Chondrocyte (in vitro differentiated cells): ENCODE data around the gene MCM6. TPM values are rescaled to one million over a fixed set of nuclear protein-coding genes. Genes with fewer than 3 reads are reported as not detected.
"Not testable (repeated sequence)": the region's sequence is repeated elsewhere in the genome, so short reads cannot be mapped to it uniquely, and the experiment has no call there.

Experiments used
- DNase-seq: peaks from one replicate; pipeline ENCODE4 v3.0.0; 2021; ENCODE audit warnings: mixed read lengths, low spot score
- H3K27ac Mint-ChIP-seq: one replicate; pipeline ENCODE4 v1.8.0; 2021; ENCODE audit warnings: mild to moderate bottlenecking, moderate library complexity, mixed read lengths; ENCODE audit not compliant: unreplicated experiment
- H3K27me3 Mint-ChIP-seq: 2 replicates; pipeline ENCODE4 v1.8.0; 2021; ENCODE audit warnings: low read depth, mixed read lengths
- H3K36me3 Mint-ChIP-seq: 2 replicates; pipeline ENCODE4 v1.8.0; 2021; ENCODE audit warnings: low read depth, mixed read lengths
- H3K4me1 Mint-ChIP-seq: 2 replicates; pipeline ENCODE4 v1.8.0; 2021; ENCODE audit warnings: low read depth, mild to moderate bottlenecking, mixed read lengths
- H3K4me3 Mint-ChIP-seq: one replicate; pipeline ENCODE4 v1.8.0; 2021; ENCODE audit warnings: mild to moderate bottlenecking, moderate library complexity, mixed read lengths; ENCODE audit not compliant: unreplicated experiment
- H3K9me3 Mint-ChIP-seq: 2 replicates; pipeline ENCODE4 v1.8.0; 2021; ENCODE audit warnings: low read depth, mixed read lengths
- total RNA-seq: library from RNA; stranded (reverse); gene quantifications from 3 replicates; pipeline ENCODE4 v1.2.1, GENCODE V29; 2021
- TF ChIP-seq, protein P1 (sequence below): fragments of 200-600 bp; sonication (generic); IDR thresholded peaks from 2 replicates; pipeline ENCODE4 v1.5.0; 2021; ENCODE audit warnings: antibody characterized with exemption, mild to moderate bottlenecking, moderate library complexity

MCM6 gene
- total RNA-seq, 1 donor from 2014 or later, result 22.2 TPM

DNA sequence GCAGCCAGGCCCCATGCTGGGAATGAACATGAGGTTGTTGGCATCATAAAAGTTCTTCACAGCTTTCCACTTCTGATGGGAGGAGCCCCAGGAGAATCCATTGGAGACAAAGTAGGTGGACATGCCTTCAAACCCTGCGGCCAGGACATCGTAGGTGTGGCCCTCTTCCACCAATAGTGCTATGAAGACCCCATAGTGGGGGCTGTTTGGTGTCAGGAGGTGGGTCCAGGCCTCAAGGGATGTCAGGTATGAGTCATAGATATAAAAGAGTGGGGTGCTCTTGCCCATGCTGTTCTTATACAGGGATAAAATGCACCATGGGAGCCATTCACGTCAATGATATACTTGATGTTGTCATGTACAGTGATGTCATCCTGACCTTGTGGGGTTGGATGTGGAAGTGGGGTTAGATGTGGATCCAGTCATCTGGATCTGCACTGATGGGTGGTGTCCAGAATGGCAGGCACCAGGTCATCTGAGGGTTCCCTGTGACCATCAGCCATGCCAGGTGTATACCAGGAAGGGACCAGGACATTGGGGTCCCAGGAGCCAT, 22.1 kb upstream of the MCM6 start:
- no peak for DNase-seq
- Mint-ChIP-seq H3K4me1 (no peaks in the 10 kb centered on the region), H3K4me3 (no peak overlapping the region), H3K27me3 (no peaks in the 10 kb centered on the region), H3K36me3 (peaks cover 2% of the 10 kb centered on the region), H3K27ac (no peak overlapping the region), H3K9me3 (no peaks in the 10 kb centered on the region)
- TF ChIP-seq, protein P1, sequence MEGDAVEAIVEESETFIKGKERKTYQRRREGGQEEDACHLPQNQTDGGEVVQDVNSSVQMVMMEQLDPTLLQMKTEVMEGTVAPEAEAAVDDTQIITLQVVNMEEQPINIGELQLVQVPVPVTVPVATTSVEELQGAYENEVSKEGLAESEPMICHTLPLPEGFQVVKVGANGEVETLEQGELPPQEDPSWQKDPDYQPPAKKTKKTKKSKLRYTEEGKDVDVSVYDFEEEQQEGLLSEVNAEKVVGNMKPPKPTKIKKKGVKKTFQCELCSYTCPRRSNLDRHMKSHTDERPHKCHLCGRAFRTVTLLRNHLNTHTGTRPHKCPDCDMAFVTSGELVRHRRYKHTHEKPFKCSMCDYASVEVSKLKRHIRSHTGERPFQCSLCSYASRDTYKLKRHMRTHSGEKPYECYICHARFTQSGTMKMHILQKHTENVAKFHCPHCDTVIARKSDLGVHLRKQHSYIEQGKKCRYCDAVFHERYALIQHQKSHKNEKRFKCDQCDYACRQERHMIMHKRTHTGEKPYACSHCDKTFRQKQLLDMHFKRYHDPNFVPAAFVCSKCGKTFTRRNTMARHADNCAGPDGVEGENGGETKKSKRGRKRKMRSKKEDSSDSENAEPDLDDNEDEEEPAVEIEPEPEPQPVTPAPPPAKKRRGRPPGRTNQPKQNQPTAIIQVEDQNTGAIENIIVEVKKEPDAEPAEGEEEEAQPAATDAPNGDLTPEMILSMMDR, result no peak

DNA sequence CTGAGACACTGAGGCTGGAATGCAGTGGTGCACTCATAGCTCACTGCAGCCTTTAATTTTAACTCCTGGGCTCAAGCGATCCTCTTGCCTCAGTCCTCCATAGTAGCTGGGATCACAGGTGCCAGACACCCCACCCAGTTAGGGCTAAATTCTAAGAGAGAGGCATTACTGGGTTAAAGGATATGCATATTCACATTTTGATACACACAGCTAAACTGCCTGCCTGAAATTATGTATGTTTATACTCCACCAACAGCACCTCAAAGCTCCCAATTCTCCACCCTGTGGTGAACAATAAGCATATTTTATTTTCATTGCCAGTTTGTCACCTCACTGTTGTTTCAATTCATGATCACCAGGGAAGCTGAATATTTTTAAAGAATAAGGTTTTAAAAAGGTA, 18.7 kb upstream of the MCM6 start:
- TF ChIP-seq, protein P1, result no peak
- Mint-ChIP-seq H3K27ac (no peak overlapping the region), H3K4me3 (no peak overlapping the region)

DNA sequence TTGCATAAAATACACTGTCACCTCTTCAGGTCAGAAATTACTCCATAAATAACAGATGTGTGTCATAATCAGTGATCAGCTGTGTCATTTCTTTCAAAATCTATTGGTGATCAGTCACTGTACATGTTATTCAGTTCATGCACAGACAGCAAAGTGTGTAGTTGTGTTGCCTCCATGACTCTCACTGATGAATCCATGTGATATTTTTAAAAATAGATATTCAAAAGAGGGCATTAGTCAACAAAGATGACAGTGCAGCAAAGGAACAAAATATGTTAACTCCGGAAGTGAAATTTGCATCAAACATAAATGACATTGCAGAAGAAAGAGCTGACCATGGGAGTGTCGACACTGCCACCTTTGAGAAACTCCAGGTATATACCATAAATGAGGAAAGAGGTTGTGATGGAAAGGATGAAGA, 17.1 kb upstream of the MCM6 start:
- Mint-ChIP-seq H3K27me3 (no peaks in the 10 kb centered on the region), H3K9me3 (no peaks in the 10 kb centered on the region), H3K4me3 (no peak overlapping the region), H3K27ac (no peak overlapping the region), H3K36me3 (no peaks in the 10 kb centered on the region), H3K4me1 (no peaks in the 10 kb centered on the region)
- DNase-seq, result no peak
- TF ChIP-seq, protein P1, result no peak

More for the DNA sequence above, 18.7 kb upstream of the MCM6 start:
- Mint-ChIP-seq H3K27me3 (no peaks in the 10 kb centered on the region), H3K36me3 (peaks cover 2% of the 10 kb centered on the region), H3K4me1 (no peaks in the 10 kb centered on the region), H3K9me3 (no peaks in the 10 kb centered on the region)
- DNase-seq, result no peak

DNA sequence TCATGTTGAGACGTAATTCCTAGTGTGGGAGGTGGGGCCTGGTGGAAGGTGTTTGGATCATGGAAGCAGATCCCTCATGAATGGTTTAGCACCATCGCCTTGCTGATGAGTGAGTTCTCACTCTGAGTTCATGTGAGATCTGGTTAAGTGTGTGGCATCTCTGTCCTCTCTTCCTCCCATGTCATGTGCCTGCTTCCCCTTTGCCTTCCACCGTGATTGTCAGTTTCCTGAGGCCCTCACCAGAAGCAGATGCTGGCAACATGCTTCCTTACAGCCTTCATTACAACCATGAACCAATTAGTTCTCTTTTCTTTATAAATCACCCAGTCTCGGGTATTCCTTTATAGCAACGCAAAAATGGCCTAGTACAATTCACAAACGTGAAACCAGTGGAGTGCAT, 14.6 kb upstream of the MCM6 start:
- Mint-ChIP-seq H3K9me3 (peaks cover 4% of the 10 kb centered on the region), H3K27ac (no peak overlapping the region)

DNA sequence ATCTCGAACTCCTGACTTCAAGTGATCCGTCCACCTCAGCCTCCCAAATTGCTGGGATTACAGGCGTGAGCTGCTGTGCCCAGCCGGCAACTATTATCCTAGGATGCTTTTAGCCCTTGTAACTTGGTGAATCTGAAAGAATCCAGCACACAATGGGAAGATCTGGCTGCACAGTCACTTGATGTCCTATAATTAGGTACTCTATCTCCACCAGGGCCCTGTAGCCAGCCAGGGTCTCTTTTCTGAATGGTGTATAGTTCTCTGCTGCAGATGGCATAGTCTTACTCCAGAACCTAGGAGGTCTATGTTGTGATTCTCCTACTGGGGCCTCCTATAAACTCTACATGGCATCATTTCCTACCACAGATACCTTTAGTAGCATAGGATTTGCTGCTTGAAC, 13.9 kb upstream of the MCM6 start:
- peaks cover 4% of the 10 kb centered on the region for H3K9me3 Mint-ChIP-seq
- no peak overlapping the region for H3K27ac Mint-ChIP-seq
- H3K4me3 Mint-ChIP-seq, result no peak overlapping the region
- no peaks in the 10 kb centered on the region for H3K27me3 Mint-ChIP-seq
- H3K36me3 Mint-ChIP-seq, result no peaks in the 10 kb centered on the region
- TF ChIP-seq, protein P1, result no peak
- DNase-seq, result no peak
- H3K4me1 Mint-ChIP-seq, result no peaks in the 10 kb centered on the region

More for the DNA sequence above, 14.6 kb upstream of the MCM6 start:
- Mint-ChIP-seq H3K4me3 (no peak overlapping the region), H3K4me1 (no peaks in the 10 kb centered on the region), H3K36me3 (no peaks in the 10 kb centered on the region), H3K27me3 (no peaks in the 10 kb centered on the region)
- TF ChIP-seq, protein P1, result no peak
- DNase-seq, result no peak

DNA sequence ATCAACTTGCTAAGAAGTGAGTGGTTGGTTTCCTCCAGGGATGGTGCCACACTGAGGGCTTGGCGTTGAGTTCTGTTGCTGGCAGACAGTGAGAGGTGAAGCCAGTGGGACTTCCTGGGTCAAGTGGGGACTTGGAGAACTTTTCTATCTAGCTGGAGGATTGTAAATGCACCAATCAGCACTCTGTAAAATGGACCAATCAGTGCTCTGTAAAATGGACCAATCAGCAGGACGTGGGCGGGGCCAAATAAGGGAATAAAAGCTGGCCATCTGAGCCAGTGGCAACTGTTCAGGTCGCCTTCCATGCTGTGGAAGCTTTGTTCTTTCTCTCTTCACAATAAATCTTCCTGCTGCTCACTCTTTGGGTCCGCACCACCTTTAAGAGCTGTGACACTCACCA, 12.3 kb upstream of the MCM6 start:
- H3K36me3 Mint-ChIP-seq, H3K27me3 Mint-ChIP-seq, H3K4me3 Mint-ChIP-seq, H3K4me1 Mint-ChIP-seq, DNase-seq, H3K9me3 Mint-ChIP-seq, H3K27ac Mint-ChIP-seq: not testable (repeated sequence)
